IMR-90 (cell line): ENCODE results near the gene GDPD5. TPM values are rescaled to one million over a fixed set of nuclear protein-coding genes. Genes with fewer than 3 reads are reported as not detected.

Experiments
- ATAC-seq: fragments of 200-7000 bp; cut with Tn5 transposase; 2 replicates; pipeline ENCODE4 v1.9.1; 2020; ENCODE audit warnings: low read depth, mild to moderate bottlenecking, moderate library complexity
- BruUV-seq: library from RNA; stranded (reverse); fragments of 400-500 nt; replicated peaks from 2 replicates; lab custom pipeline; 2021; lab: Mats Ljungman, UMichigan
- CTCF ChIA-PET: fragments of 300-600 bp; formaldehyde crosslinking; extraction: SDS; loops from one replicate; lab custom pipeline; 2021; ENCODE audit warnings: antibody characterized with exemption; lab: Yijun Ruan, JAX
- POLR2A ChIA-PET: fragments of 300-600 bp; sonication (Branson Sonifier 250); formaldehyde crosslinking; loops from one replicate; lab custom pipeline; 2022; ENCODE audit warnings: antibody characterized with exemption; ENCODE audit not compliant: unreplicated experiment; lab: Charles Lee
- DNase-seq: peaks from one replicate; pipeline ENCODE4 v3.0.0; 2013
- H2AFZ ChIP-seq: replicated peaks from 2 replicates; pipeline ENCODE3; 2013; ENCODE audit warnings: low read length, mild to moderate bottlenecking; ENCODE audit not compliant: poor library complexity
- H2AK5ac ChIP-seq: 2 replicates; pipeline ENCODE4 v1.6.1; 2013; ENCODE audit warnings: low read depth, low read length, inconsistent platforms
- H2AK9ac ChIP-seq: replicated peaks from 2 replicates; pipeline ENCODE3; 2013; ENCODE audit warnings: mild to moderate bottlenecking, low read depth, low read length, moderate library complexity; ENCODE audit not compliant: poor library complexity
- H2BK120ac ChIP-seq: 2 replicates; pipeline ENCODE4 v1.6.1; 2013; ENCODE audit warnings: low read depth, low read length, inconsistent platforms
- H2BK15ac ChIP-seq: 3 replicates; pipeline ENCODE4 v1.6.1; 2013; ENCODE audit warnings: low read depth, low read length, inconsistent platforms
- H2BK20ac ChIP-seq: 2 replicates; pipeline ENCODE4 v1.6.1; 2013; ENCODE audit warnings: low read depth, mild to moderate bottlenecking, inconsistent platforms, low read length, moderate library complexity
- H2BK5ac ChIP-seq: 2 replicates; pipeline ENCODE4 v1.6.1; 2013; ENCODE audit warnings: mild to moderate bottlenecking, low read depth, low read length, inconsistent platforms; ENCODE audit not compliant: poor library complexity, severe bottlenecking
- H3K14ac ChIP-seq: replicated peaks from 2 replicates; pipeline ENCODE4 v1.6.1; 2013; ENCODE audit warnings: low read depth, low read length, inconsistent platforms
- H3K18ac ChIP-seq: 2 replicates; pipeline ENCODE4 v1.6.1; 2013; ENCODE audit warnings: low read depth, low read length, control low read depth
- H3K23ac ChIP-seq: 2 replicates; pipeline ENCODE4 v1.6.1; 2013; ENCODE audit warnings: low read depth, low read length, inconsistent platforms
- H3K27ac ChIP-seq: 2 replicates; pipeline ENCODE4 v1.5.1; 2013; ENCODE audit warnings: mild to moderate bottlenecking, control low read depth, low read length; ENCODE audit not compliant: insufficient read depth
- H3K27me3 ChIP-seq: 2 replicates; pipeline ENCODE4 v1.6.1; 2013; ENCODE audit warnings: low read length; ENCODE audit not compliant: control insufficient read depth, insufficient read depth
- H3K36me3 ChIP-seq: 2 replicates; pipeline ENCODE4 v1.6.1; 2013; ENCODE audit warnings: low read length, mixed read lengths; ENCODE audit not compliant: control insufficient read depth, insufficient read depth
- H3K4ac ChIP-seq: 2 replicates; pipeline ENCODE4 v1.6.1; 2013; ENCODE audit warnings: low read depth, low read length, inconsistent platforms
- H3K4me1 ChIP-seq: 2 replicates; pipeline ENCODE4 v1.6.1; 2013; ENCODE audit warnings: low read length, mixed read lengths; ENCODE audit not compliant: control insufficient read depth, insufficient read depth
- H3K4me2 ChIP-seq: 2 replicates; pipeline ENCODE4 v1.6.1; 2013; ENCODE audit warnings: low read depth, mild to moderate bottlenecking, control low read depth, low read length, moderate library complexity
- H3K4me3 ChIP-seq: 2 replicates; pipeline ENCODE4 v1.5.1; 2013; ENCODE audit warnings: low read depth, mild to moderate bottlenecking, control low read depth, low read length, moderate library complexity; ENCODE audit not compliant: insufficient read depth
- H3K56ac ChIP-seq: 2 replicates; pipeline ENCODE4 v1.6.1; 2013; ENCODE audit warnings: low read length, inconsistent platforms; ENCODE audit not compliant: insufficient read depth; ENCODE audit errors: extremely low read depth
- H3K79me1 ChIP-seq, 2 experiments: 2 replicates each; pipeline ENCODE4 v1.6.1; 2013; ENCODE audit warnings: low read length in 2 of 2, inconsistent platforms in 1 of 2, low read depth in 1 of 2
- H3K9ac ChIP-seq: 2 replicates; pipeline ENCODE4 v1.6.1; 2013; ENCODE audit warnings: low read depth, low read length, control low read depth
- H3K9me1 ChIP-seq: 2 replicates; pipeline ENCODE4 v1.6.1; 2013; ENCODE audit warnings: low read length, inconsistent platforms; ENCODE audit not compliant: insufficient read depth
- H3K9me3 ChIP-seq: 2 replicates; pipeline ENCODE4 v1.6.1; 2013; ENCODE audit warnings: low read length; ENCODE audit not compliant: control insufficient read depth, insufficient read depth
- H4K20me1 ChIP-seq: 2 replicates; pipeline ENCODE4 v1.6.1; 2013; ENCODE audit warnings: low read length, inconsistent platforms; ENCODE audit not compliant: insufficient read depth
- H4K5ac ChIP-seq: 2 replicates; pipeline ENCODE4 v1.6.1; 2013; ENCODE audit warnings: mild to moderate bottlenecking, low read depth, low read length, control low read depth
- H4K8ac ChIP-seq, 2 experiments: 2 replicates each; pipeline ENCODE4 v1.6.1; 2013; ENCODE audit warnings: low read depth in 2 of 2, low read length in 2 of 2, control low read depth in 1 of 2, inconsistent platforms in 1 of 2
- H4K91ac ChIP-seq: 2 replicates; pipeline ENCODE4 v1.6.1; 2013; ENCODE audit warnings: low read depth, low read length, inconsistent platforms; ENCODE audit not compliant: insufficient read depth
- BHLHE40 ChIP-seq: fragments of 150-350 bp; IDR thresholded peaks from 2 replicates; pipeline ENCODE4 v1.6.1; 2016; ENCODE audit warnings: mild to moderate bottlenecking, low read depth, low read length
- CEBPB ChIP-seq: IDR thresholded peaks from 2 replicates; pipeline ENCODE4 v1.6.1; 2012; ENCODE audit warnings: low read depth, low read length, improper control_type of control experiment
- CHD1 ChIP-seq: IDR thresholded peaks from 2 replicates; pipeline ENCODE4 v1.6.1; 2012; ENCODE audit warnings: low read depth, low read length, improper control_type of control experiment
- FOS ChIP-seq: fragments of 150-350 bp; IDR thresholded peaks from 2 replicates; pipeline ENCODE4 v1.6.1; 2016; ENCODE audit warnings: low read depth, low read length
- MAFK ChIP-seq: IDR thresholded peaks from 2 replicates; pipeline ENCODE4 v1.6.1; 2012; ENCODE audit warnings: low read depth, low read length, improper control_type of control experiment
- MAZ ChIP-seq: IDR thresholded peaks from 2 replicates; pipeline ENCODE4 v1.6.1; 2012; ENCODE audit warnings: low read depth, mild to moderate bottlenecking, low read length, improper control_type of control experiment, moderate library complexity, borderline replicate concordance
- MXI1 ChIP-seq: IDR thresholded peaks from 2 replicates; pipeline ENCODE4 v1.6.1; 2012; ENCODE audit warnings: low read depth, mild to moderate bottlenecking, low read length, moderate library complexity, borderline replicate concordance
- NFE2L2 ChIP-seq: fragments of 150-350 bp; IDR thresholded peaks from 2 replicates; pipeline ENCODE4 v1.6.1; 2016; ENCODE audit warnings: low read depth, mild to moderate bottlenecking, low read length
- POLR2A ChIP-seq: IDR thresholded peaks from 2 replicates; pipeline ENCODE4 v1.6.1; 2012; ENCODE audit warnings: mild to moderate bottlenecking, low read depth, low read length
- RAD21 ChIP-seq: IDR thresholded peaks from 2 replicates; pipeline ENCODE4 v1.6.1; 2012; ENCODE audit warnings: low read length, improper control_type of control experiment
- RCOR1 ChIP-seq: IDR thresholded peaks from 2 replicates; pipeline ENCODE4 v1.6.1; 2012; ENCODE audit warnings: mild to moderate bottlenecking, low read length, improper control_type of control experiment; ENCODE audit not compliant: insufficient replicate concordance
- RFX5 ChIP-seq: IDR thresholded peaks from 2 replicates; pipeline ENCODE4 v1.8.0; 2012; ENCODE audit warnings: low read depth, mild to moderate bottlenecking, low read length, moderate library complexity
- SMC3 ChIP-seq: fragments of 150-350 bp; IDR thresholded peaks from 2 replicates; pipeline ENCODE4 v1.6.1; 2016; ENCODE audit warnings: low read depth, mild to moderate bottlenecking, antibody characterized with exemption, low read length, moderate library complexity
- USF2 ChIP-seq: fragments of 150-350 bp; IDR thresholded peaks from 2 replicates; pipeline ENCODE4 v1.6.1; 2017; ENCODE audit warnings: mild to moderate bottlenecking, antibody characterized with exemption, low read length, low read depth
- WGBS, 2 experiments: methylation state at CpG; one replicate each; pipeline versions ENCODE4 v1.1.5 to v1.1.7; 2013; ENCODE audit warnings: missing lambda C conversion rate in 2 of 2; ENCODE audit not compliant: insufficient read length in 1 of 2; ENCODE audit errors: extremely low coverage in 2 of 2; 5-methylcytosine and 5-hydroxymethylcytosine counted together
- dilution Hi-C: fragments of 300-500 bp; cut with HindIII; formaldehyde crosslinking; loops from one replicate; pipeline ENCODE4 v1.14.3; 2018; ENCODE audit warnings: low sequenced_read_pairs; ENCODE audit not compliant: unreplicated experiment
- in situ Hi-C: fragments of 300-500 bp; cut with MboI; formaldehyde crosslinking; loops from 3 replicates; pipeline ENCODE4 v1.14.3; 2019; ENCODE audit warnings: low sequenced_read_pairs, inconsistent platforms, mixed read lengths
- intact Hi-C: fragments of 100-400 bp; cut with micrococcal nuclease; formaldehyde crosslinking; loops from 2 replicates; pipeline ENCODE4 v1.10.0; 2022
- polyA plus RNA-seq, 3 experiments: library from polyadenylated mRNA; depleted of rRNA; stranded (reverse); fragments of >200 nt; gene quantifications; 2 replicates each; pipeline ENCODE4 v1.2.3, GENCODE V29; 2012; ENCODE audit warnings: low replicate concordance in 1 of 3
- total RNA-seq: library from RNA; depleted of rRNA; stranded (reverse); fragments of >200 nt; gene quantifications from 2 replicates; pipeline ENCODE4 v1.2.3, GENCODE V29; 2012
- TF ChIP-seq, protein P1 (sequence below): conservative IDR thresholded peaks from 2 replicates; pipeline ENCODE4 v1.5.1; 2012; ENCODE audit warnings: mild to moderate bottlenecking, low read depth, low read length, improper control_type of control experiment

GDPD5 gene
- total and polyA plus RNA-seq, 2 of the 4 experiments (the other 2 are of a cell fraction) = 2.0 to 7.9 TPM

- intact Hi-C loops = no loop called here
- peak within 1 kb of the TSS; percentile 79 for H4K91ac ChIP-seq
- H3K4me3 ChIP-seq = peak within 1 kb of the TSS; percentile 88
- ATAC-seq (peak; percentile 91), DNase-seq (peak; percentile 91)
- peak within 1 kb of the TSS; percentile 95 for H3K9ac ChIP-seq
- peak within 1 kb of the TSS; percentile 86 for H3K27ac ChIP-seq
- 0% methylated on average over 12 of the region's 55 CpGs; no CpG with 5 or more reads in 1 of the 2 experiments for WGBS, 2 experiments
- H2AK5ac ChIP-seq = peak within 1 kb of the TSS; percentile 83
- H2BK20ac ChIP-seq = no peak within 1 kb of the TSS
- peaks cover 6% of the 10 kb centered on the region; the same call in 1 of the 2 replicates for H3K9me1 ChIP-seq
- H2BK120ac ChIP-seq = no peak within 1 kb of the TSS
- no peaks in the 10 kb centered on the region for H3K9me3 ChIP-seq
- peak within 1 kb of the TSS; percentile 87 for H3K56ac ChIP-seq
- H3K36me3 ChIP-seq = peaks cover 38% of the 10 kb centered on the region
- in situ Hi-C loops = no loop called here
- H3K18ac ChIP-seq = no peak within 1 kb of the TSS; the same call in none of the 2 replicates
- ChIA-PET POLR2A (interaction anchor here (0.6 kb wide), 1 partner anchor 122 kb away, joined by 3 read pairs; no protein-coding TSS in a partner anchor), CTCF (interaction anchor here (1.3 kb wide), 1 partner anchor 45 kb away, joined by 3 read pairs; no protein-coding TSS in a partner anchor)
- H3K27me3 ChIP-seq = peaks cover 3% of the 10 kb centered on the region; the same call in 1 of the 2 replicates
- BruUV-seq = no TSS peak
- H2BK15ac ChIP-seq = no peak within 1 kb of the TSS
- H2BK5ac ChIP-seq = peak within 1 kb of the TSS; percentile 91
- peak within 1 kb of the TSS; percentile 96 for H3K4me2 ChIP-seq
- H3K4me1 ChIP-seq = peaks cover 5% of the 10 kb centered on the region
- peak within 1 kb of the TSS; percentile 53 for H4K5ac ChIP-seq
- peak within 1 kb of the TSS; percentile 73 for H3K4ac ChIP-seq
- dilution Hi-C loops = no loop called here
- peak within 1 kb of the TSS; percentile 88 for H2AFZ ChIP-seq
- H4K20me1 ChIP-seq = peaks cover 52% of the 10 kb centered on the region
- peak within 1 kb of the TSS; percentile 95 for H2AK9ac ChIP-seq
- H3K23ac ChIP-seq = peak within 1 kb of the TSS; percentile 84
- H3K14ac ChIP-seq = peak within 1 kb of the TSS; percentile 84
- H4K8ac ChIP-seq = peak within 1 kb of the TSS; percentile 57 to 85
- H3K79me1 ChIP-seq = peaks cover 14 to 38% of the 10 kb centered on the region in 2 experiments
- TF ChIP-seq MAFK (no peak), CEBPB (no peak), FOS (0 out of 2 replicates have a peak, but pooled peaks have one; percentile 5), POLR2A (peak; percentile 99), SMC3 (no peak), MAZ (peak; percentile 58; the same call in 1 of the 2 replicates), BHLHE40 (peak; percentile 50; the same call in 1 of the 2 replicates), RAD21 (no peak), MXI1 (peak; percentile 85), NFE2L2 (no peak), RCOR1 (no peak), RFX5 (no peak), CHD1 (peak; percentile 80; the same call in 1 of the 2 replicates), USF2 (peak; percentile 20; the same call in 1 of the 2 replicates)
- TF ChIP-seq, protein P1, sequence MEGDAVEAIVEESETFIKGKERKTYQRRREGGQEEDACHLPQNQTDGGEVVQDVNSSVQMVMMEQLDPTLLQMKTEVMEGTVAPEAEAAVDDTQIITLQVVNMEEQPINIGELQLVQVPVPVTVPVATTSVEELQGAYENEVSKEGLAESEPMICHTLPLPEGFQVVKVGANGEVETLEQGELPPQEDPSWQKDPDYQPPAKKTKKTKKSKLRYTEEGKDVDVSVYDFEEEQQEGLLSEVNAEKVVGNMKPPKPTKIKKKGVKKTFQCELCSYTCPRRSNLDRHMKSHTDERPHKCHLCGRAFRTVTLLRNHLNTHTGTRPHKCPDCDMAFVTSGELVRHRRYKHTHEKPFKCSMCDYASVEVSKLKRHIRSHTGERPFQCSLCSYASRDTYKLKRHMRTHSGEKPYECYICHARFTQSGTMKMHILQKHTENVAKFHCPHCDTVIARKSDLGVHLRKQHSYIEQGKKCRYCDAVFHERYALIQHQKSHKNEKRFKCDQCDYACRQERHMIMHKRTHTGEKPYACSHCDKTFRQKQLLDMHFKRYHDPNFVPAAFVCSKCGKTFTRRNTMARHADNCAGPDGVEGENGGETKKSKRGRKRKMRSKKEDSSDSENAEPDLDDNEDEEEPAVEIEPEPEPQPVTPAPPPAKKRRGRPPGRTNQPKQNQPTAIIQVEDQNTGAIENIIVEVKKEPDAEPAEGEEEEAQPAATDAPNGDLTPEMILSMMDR = 0 out of 2 replicates have a peak, but pooled peaks have one; percentile 2
Measured at GRCh38 chr11:75399344-75400145, 126.2 kb downstream of the GDPD5 start, which contains the start of gene RPS3. Gene RPS3 (plus strand): TSS chr11:75399518. CDS start chr11:75399548, 30 bp downstream.
